Measurements from ENCODE around the gene L3MBTL2.

Gene L3MBTL2

GRCh38 chr22:41267958-41268357 is 62.8 kb downstream of the L3MBTL2 start:
- no peak for DNase-seq (ENCODE audit: low read depth in 2 of 2)

DNA sequence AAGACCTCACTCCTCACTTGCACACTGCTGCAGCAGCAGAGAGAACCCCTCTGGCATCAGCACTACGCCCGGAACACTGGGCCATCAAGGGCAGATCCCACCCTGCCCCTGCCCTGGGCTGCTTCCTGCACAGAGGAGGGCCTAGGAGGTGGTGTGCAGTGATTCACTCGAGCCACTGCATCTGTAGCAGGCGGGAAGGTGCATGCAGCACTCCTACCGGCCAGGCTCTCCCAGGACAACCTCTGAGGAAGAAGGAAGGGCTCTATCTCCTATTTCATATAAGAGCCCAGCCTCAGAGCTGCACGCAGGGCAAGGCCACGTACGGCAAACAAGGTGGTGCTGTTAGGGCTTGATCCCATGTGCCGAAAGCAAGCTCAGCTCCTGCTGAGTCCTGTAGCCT is 66.7 kb downstream of the L3MBTL2 start:
- no peak for DNase-seq (ENCODE audit: low read depth in 2 of 2)

DNA sequence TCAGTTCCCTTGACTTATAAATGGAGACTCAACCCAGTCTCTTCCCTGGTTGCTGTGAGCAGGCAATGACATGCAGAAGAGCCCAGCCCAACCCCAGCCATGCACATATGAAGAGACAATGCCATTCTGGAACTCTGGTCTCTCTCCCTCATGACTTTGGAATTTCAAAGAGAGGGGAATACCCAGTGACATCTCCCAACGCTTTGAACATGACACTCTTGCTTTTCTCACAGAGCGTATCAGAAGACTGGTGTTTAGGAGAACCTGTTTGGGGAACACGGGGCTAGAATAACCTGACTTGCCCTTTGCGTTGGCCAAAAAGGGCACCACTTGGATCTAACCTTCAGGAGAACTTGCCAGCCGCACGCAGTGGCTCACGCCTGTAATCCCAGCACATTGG is 68.0 kb downstream of the L3MBTL2 start:
- DNase-seq (ENCODE audit: low read depth in 2 of 2) = no peak

- no peak for DNase-seq (ENCODE audit: low read depth in 2 of 2)
These were observed 69.7 kb downstream of the L3MBTL2 start for GRCh38 chr22:41274856-41275255.

- DNase-seq (ENCODE audit: low read depth in 2 of 2) = no peak
These were observed 75.0 kb downstream of the L3MBTL2 start for GRCh38 chr22:41280065-41280464.

- DNase-seq (ENCODE audit: low read depth in 2 of 2) = no peak
These were observed 75.7 kb downstream of the L3MBTL2 start for GRCh38 chr22:41280854-41281253.

All from stimulated activated CD4-positive, alpha-beta T cell treated with anti-CD3 and anti-CD28 coated beads, Interleukin-4, amount 100 ng/mL, for 48 hours (primary cell).